Mesenchymal stem cell (in vitro differentiated cells and primary cell): ENCODE measurements around the gene DHTKD1.

Experiments used
- DNase-seq: peaks from one replicate; pipeline ENCODE4 v3.0.0-alpha.2; 2013
- H2AFZ ChIP-seq: one replicate; pipeline ENCODE4 v1.6.1; 2013; ENCODE audit warnings: low read depth, mild to moderate bottlenecking, control low read depth, inconsistent platforms, low read length, moderate library complexity
- H2AK5ac ChIP-seq: 2 replicates; pipeline ENCODE4 v1.6.1; 2013; ENCODE audit warnings: low read length, moderate library complexity, mild to moderate bottlenecking, inconsistent platforms; ENCODE audit not compliant: severe bottlenecking
- H2BK120ac ChIP-seq: one replicate; pipeline ENCODE4 v1.6.1; 2013; ENCODE audit warnings: low read depth, mild to moderate bottlenecking, inconsistent platforms, low read length, moderate library complexity
- H2BK12ac ChIP-seq, 2 experiments: one replicate each; pipeline ENCODE4 v1.6.1; 2013; ENCODE audit warnings: inconsistent platforms in 2 of 2, low read length in 2 of 2, mild to moderate bottlenecking in 2 of 2, moderate library complexity in 2 of 2, control low read depth in 1 of 2
- H2BK15ac ChIP-seq: one replicate; pipeline ENCODE4 v1.6.1; 2013; ENCODE audit warnings: mild to moderate bottlenecking, low read depth, inconsistent platforms; ENCODE audit not compliant: poor library complexity, severe bottlenecking
- H2BK5ac ChIP-seq: 2 replicates; pipeline ENCODE4 v1.6.1; 2013; ENCODE audit warnings: low read depth, mild to moderate bottlenecking, low read length, control low read depth, inconsistent platforms; ENCODE audit not compliant: poor library complexity, severe bottlenecking
- H3K14ac ChIP-seq, 2 experiments: one replicate each; pipeline ENCODE4 v1.6.1; 2013; ENCODE audit warnings: inconsistent platforms in 2 of 2, low read length in 2 of 2, control low read depth in 1 of 2, mild to moderate bottlenecking in 1 of 2, moderate library complexity in 1 of 2
- H3K18ac ChIP-seq, 2 experiments: one replicate each; pipeline ENCODE4 v1.6.1; 2013; ENCODE audit warnings: inconsistent platforms in 2 of 2, low read length in 2 of 2, control low read depth in 1 of 2, low read depth in 1 of 2, mild to moderate bottlenecking in 1 of 2
- H3K23ac ChIP-seq, 2 experiments: one replicate each; pipeline ENCODE4 v1.6.1; 2013; ENCODE audit warnings: inconsistent platforms in 2 of 2, low read length in 2 of 2, mild to moderate bottlenecking in 2 of 2, moderate library complexity in 2 of 2, control low read depth in 1 of 2
- H3K27ac ChIP-seq: 2 replicates; pipeline ENCODE4 v1.5.1; 2013; ENCODE audit warnings: mild to moderate bottlenecking, moderate library complexity, low read length, control low read depth, inconsistent platforms; ENCODE audit not compliant: poor library complexity, severe bottlenecking
- H3K27me3 ChIP-seq, 2 experiments: 2 replicates each; pipeline versions ENCODE4 v1.6.1 to v1.7.0; 2013; ENCODE audit warnings: low read length in 2 of 2, mild to moderate bottlenecking in 2 of 2, moderate library complexity in 2 of 2, control low read depth in 1 of 2, inconsistent platforms in 1 of 2; ENCODE audit not compliant: control insufficient read depth in 1 of 2, insufficient read depth in 1 of 2
- H3K36me3 ChIP-seq, 2 experiments: 2 replicates each; pipeline versions ENCODE4 v1.6.1 to v1.7.0; 2013; ENCODE audit warnings: low read length in 2 of 2, control low read depth in 1 of 2, inconsistent platforms in 1 of 2, low read depth in 1 of 2, mild to moderate bottlenecking in 1 of 2; ENCODE audit not compliant: insufficient read depth in 2 of 2, control insufficient read depth in 1 of 2
- H3K4ac ChIP-seq, 2 experiments: one replicate each; pipeline ENCODE4 v1.6.1; 2013; ENCODE audit warnings: inconsistent platforms in 2 of 2, low read length in 2 of 2, mild to moderate bottlenecking in 2 of 2, moderate library complexity in 2 of 2, control low read depth in 1 of 2, low read depth in 1 of 2
- H3K4me1 ChIP-seq: 2 replicates; pipeline ENCODE4 v1.6.1; 2013; ENCODE audit warnings: low read depth, low read length, control low read depth; ENCODE audit not compliant: control insufficient read depth, insufficient read depth
- H3K4me2 ChIP-seq: 2 replicates; pipeline ENCODE4 v1.6.1; 2013; ENCODE audit warnings: low read length, mild to moderate bottlenecking, inconsistent platforms; ENCODE audit not compliant: poor library complexity, severe bottlenecking
- H3K4me3 ChIP-seq, 2 experiments: 2 replicates each; pipeline versions ENCODE4 v1.5.1 to v1.7.0; 2013; ENCODE audit warnings: low read length in 2 of 2, mild to moderate bottlenecking in 2 of 2, control low read depth in 1 of 2, low read depth in 1 of 2; ENCODE audit not compliant: insufficient read depth in 1 of 2
- H3K79me1 ChIP-seq: replicated peaks from 2 replicates; pipeline ENCODE4 v1.6.1; 2013; ENCODE audit warnings: mild to moderate bottlenecking, control low read depth, low read length, inconsistent platforms; ENCODE audit not compliant: poor library complexity, severe bottlenecking
- H3K9ac ChIP-seq: 2 replicates; pipeline ENCODE4 v1.7.0; 2013; ENCODE audit warnings: mild to moderate bottlenecking, low read length, moderate library complexity
- H3K9me3 ChIP-seq: 2 replicates; pipeline ENCODE4 v1.7.0; 2013; ENCODE audit warnings: mild to moderate bottlenecking, low read length; ENCODE audit not compliant: control insufficient read depth
- H4K8ac ChIP-seq: one replicate; pipeline ENCODE4 v1.6.1; 2013; ENCODE audit warnings: inconsistent platforms, mild to moderate bottlenecking, low read length, moderate library complexity
- H4K91ac ChIP-seq: one replicate; pipeline ENCODE4 v1.6.1; 2013; ENCODE audit warnings: mild to moderate bottlenecking, low read length, inconsistent platforms
- whole genome bisulfite sequencing: methylation state at CpG from one replicate; pipeline ENCODE4 v1.1.7; 2013; ENCODE audit warnings: mixed read lengths; 5-methylcytosine and 5-hydroxymethylcytosine counted together

DHTKD1 gene

DNA sequence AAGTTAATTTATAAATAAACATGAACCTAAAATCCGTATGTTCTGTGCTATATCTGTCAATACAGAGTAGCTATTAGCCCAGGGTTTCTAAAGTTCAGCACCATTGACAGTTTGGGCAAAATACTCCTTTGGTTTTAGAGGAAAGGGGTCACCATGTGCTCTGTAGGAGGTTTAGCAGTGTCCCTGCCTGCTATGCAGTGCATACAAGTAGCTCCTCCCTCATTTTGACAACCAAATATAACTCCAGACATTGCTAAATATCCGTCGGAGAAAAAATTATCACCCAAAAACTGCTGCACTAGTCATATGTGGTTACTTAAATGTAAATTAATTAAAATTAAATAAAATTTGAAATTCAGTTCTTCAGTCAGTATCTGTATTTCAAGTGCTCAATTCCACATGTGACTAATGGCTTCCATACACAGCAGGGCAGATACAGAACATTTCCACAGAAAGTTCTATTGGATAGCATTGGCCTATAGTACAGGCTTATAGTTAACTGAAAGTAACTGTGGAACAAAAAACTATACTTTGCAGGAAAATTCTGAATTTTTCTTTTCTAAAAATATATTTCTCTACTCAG, 32.6 kb upstream of the DHTKD1 start:
- no peak overlapping the region for H2BK15ac ChIP-seq
- H3K14ac ChIP-seq: no peak overlapping the region
- peaks cover 11% of the 10 kb centered on the region for H3K79me1 ChIP-seq
- H3K23ac ChIP-seq: no peak overlapping the region
- no peak overlapping the region for H2AK5ac ChIP-seq
- H3K9me3 ChIP-seq: no peaks in the 10 kb centered on the region
- H2BK120ac ChIP-seq: no peak overlapping the region
- no peak for DNase-seq
- H3K9ac ChIP-seq: no peak overlapping the region
- no peak overlapping the region for H4K8ac ChIP-seq
- no peaks in the 10 kb centered on the region for H3K4me1 ChIP-seq
- H3K36me3 ChIP-seq: peaks cover 8 to 36% of the 10 kb centered on the region in 2 experiments
- 100% methylated on average over 1 of the region's 3 CpGs for WGBS
- no peak overlapping the region for H2AFZ ChIP-seq
- no peaks in the 10 kb centered on the region for H3K27me3 ChIP-seq
- no peak overlapping the region for H4K91ac ChIP-seq
- no peak overlapping the region for H3K4ac ChIP-seq
- no peak overlapping the region for H3K4me2 ChIP-seq
- no peak overlapping the region for H3K18ac ChIP-seq
- H3K27ac ChIP-seq: no peak overlapping the region
- H3K4me3 ChIP-seq: no peak overlapping the region
- H2BK12ac ChIP-seq: no peak overlapping the region
- H2BK5ac ChIP-seq: no peak overlapping the region

DNA sequence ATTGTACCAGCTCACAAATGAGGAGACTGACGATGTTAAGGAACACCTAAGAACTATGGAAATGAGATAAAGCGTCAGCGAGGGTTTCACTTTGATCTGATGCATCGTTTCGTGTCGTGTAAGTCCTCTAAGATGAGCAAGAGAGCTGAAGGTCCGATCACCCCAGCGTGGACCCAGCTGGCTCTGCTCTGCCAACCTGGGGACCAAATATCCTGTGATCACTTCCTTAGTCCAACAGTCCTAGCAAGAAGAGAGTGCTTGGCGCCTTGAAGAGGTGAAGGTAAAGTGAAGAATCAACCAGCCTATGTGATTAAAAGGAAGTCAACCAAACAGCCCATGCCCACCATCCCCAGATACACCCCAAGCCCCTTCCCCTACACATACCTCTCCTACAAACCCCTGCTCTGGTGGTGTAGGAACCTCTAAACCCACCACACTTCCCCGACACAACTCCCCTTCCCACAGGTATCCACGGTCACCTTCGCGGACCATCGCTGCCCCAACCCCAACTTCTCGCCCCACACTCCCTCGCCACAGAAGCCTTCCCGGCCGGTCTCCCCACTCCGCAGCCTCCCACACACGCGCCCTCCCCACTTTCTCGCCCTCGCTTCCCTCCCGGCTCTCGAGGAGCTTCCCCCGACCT, 26.9 kb upstream of the DHTKD1 start:
- H2BK120ac ChIP-seq: peak overlapping the region; percentile 82
- H3K4me2 ChIP-seq: peak overlapping the region; percentile 95
- DNase-seq: peak; percentile 58
- peak overlapping the region; percentile 19 for H2AFZ ChIP-seq
- peak overlapping the region; percentile 46 to 86 for H3K4ac ChIP-seq
- H4K91ac ChIP-seq: peak overlapping the region; percentile 48
- no peaks in the 10 kb centered on the region for H3K4me1 ChIP-seq
- peak overlapping the region; percentile 99 for H3K9ac ChIP-seq
- peak overlapping the region in 1 of 2 experiments; percentile 63 for H3K14ac ChIP-seq
- H4K8ac ChIP-seq: peak overlapping the region; percentile 74
- no peaks in the 10 kb centered on the region for H3K27me3 ChIP-seq
- peak overlapping the region; percentile 10 to 62 for H3K23ac ChIP-seq
- WGBS: 2% methylated on average over 24 of the region's 26 CpGs
- peak overlapping the region in 1 of 2 experiments; percentile 4 for H2BK12ac ChIP-seq
- H3K36me3 ChIP-seq: no peaks in the 10 kb centered on the region
- H3K4me3 ChIP-seq: peak overlapping the region; percentile 89 to 91
- no peak overlapping the region for H2BK5ac ChIP-seq
- H3K27ac ChIP-seq: peak overlapping the region; percentile 38
- H3K79me1 ChIP-seq: peaks cover 2% of the 10 kb centered on the region
- H3K9me3 ChIP-seq: no peaks in the 10 kb centered on the region
- H2AK5ac ChIP-seq: no peak overlapping the region
- H2BK15ac ChIP-seq: peak overlapping the region; percentile 88
- H3K18ac ChIP-seq: peak overlapping the region; percentile 88 to 94

DNA sequence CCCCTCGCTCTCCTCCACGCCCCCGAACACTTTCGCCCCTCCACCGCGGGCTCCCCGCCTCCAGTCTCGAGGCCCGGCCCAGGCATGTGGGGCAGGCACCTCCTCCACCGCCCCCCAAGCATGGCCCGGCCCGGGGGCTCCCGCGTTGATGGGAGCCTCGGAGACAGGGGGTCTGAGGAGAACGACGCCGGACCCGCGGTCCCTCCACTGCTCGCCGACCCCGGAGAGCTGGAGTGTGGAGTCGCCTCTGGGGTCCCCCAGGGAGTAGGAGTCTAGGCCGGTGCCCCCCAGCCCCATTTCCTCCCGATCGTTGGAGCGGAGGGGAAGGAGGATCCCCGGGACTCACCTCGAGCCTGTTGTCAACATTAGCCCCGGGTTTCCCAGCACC, 26.4 kb upstream of the DHTKD1 start:
- Histone ChIP-seq H3K27me3 (no peaks in the 10 kb centered on the region), H3K27ac (peak overlapping the region; percentile 89), H3K18ac (peak overlapping the region; percentile 88 to 94), H2BK12ac (peak overlapping the region in 1 of 2 experiments; percentile 4), H3K4me3 (peak overlapping the region; percentile 89 to 91), H3K4ac (peak overlapping the region; percentile 46 to 86), H3K23ac (peak overlapping the region; percentile 10 to 62), H3K14ac (peak overlapping the region in 1 of 2 experiments; percentile 63), H3K36me3 (no peaks in the 10 kb centered on the region), H2BK15ac (peak overlapping the region; percentile 88), H2BK120ac (peak overlapping the region; percentile 82), H3K4me2 (peak overlapping the region; percentile 95), H2BK5ac (peak overlapping the region; percentile 71), H2AFZ (peak overlapping the region; percentile 54), H4K8ac (peak overlapping the region; percentile 74), H3K9me3 (no peaks in the 10 kb centered on the region), H2AK5ac (no peak overlapping the region), H3K9ac (peak overlapping the region; percentile 99), H3K79me1 (no peaks in the 10 kb centered on the region), H3K4me1 (no peaks in the 10 kb centered on the region), H4K91ac (peak overlapping the region; percentile 74)
- WGBS: 1% methylated on average over 24 of the region's 31 CpGs
- DNase-seq: peak; percentile 53
